Duodenal mucosa (tissue), 2 donors: ENCODE measurements around the gene LRRC56.
"Not testable (repeated sequence)": the region's sequence is repeated elsewhere in the genome, so short reads cannot be mapped to it uniquely, and the experiment has no call there.

Experiments
- H3K27ac ChIP-seq: one replicate; pipeline ENCODE4 v1.7.0; 2013; ENCODE audit warnings: low read depth, low read length
- H3K27me3 ChIP-seq, 2 donors: one replicate each; pipeline ENCODE4 v1.7.0; 2013; ENCODE audit warnings: low read length in 2 of 2, control low read depth in 1 of 2; ENCODE audit not compliant: insufficient read depth in 2 of 2, control insufficient read depth in 1 of 2
- H3K36me3 ChIP-seq, 2 donors: one replicate each; pipeline ENCODE4 v1.7.0; 2013; ENCODE audit warnings: low read length in 2 of 2, control low read depth in 1 of 2; ENCODE audit not compliant: insufficient read depth in 2 of 2, control insufficient read depth in 1 of 2
- H3K4me1 ChIP-seq, 2 donors: one replicate each; pipeline ENCODE4 v1.7.0; 2013; ENCODE audit warnings: low read length in 2 of 2, control low read depth in 1 of 2; ENCODE audit not compliant: insufficient read depth in 2 of 2, control insufficient read depth in 1 of 2
- H3K4me3 ChIP-seq, 2 donors: one replicate each; pipeline ENCODE4 v1.7.0; 2013; ENCODE audit warnings: low read length in 2 of 2, low read depth in 1 of 2
- H3K9ac ChIP-seq, 2 donors: one replicate each; pipeline ENCODE4 v1.7.0; 2013; ENCODE audit warnings: low read length in 2 of 2, low read depth in 1 of 2
- H3K9me3 ChIP-seq, 2 donors: one replicate each; pipeline ENCODE4 v1.7.0; 2013; ENCODE audit warnings: low read length in 2 of 2, control low read depth in 1 of 2; ENCODE audit not compliant: control insufficient read depth in 1 of 2

LRRC56 gene

GRCh38 chr11:568306-569157 lies 31.2 kb downstream of the LRRC56 start:
- Histone ChIP-seq H3K27ac (peak overlapping the region; percentile 70), H3K36me3 (peaks cover 4 to 9% of the 10 kb centered on the region in 2 donors), H3K4me3 (peak overlapping the region; percentile 61 to 70), H3K27me3 (no peaks in the 10 kb centered on the region), H3K9ac (peak overlapping the region; percentile 75 to 85), H3K4me1 (peaks cover 8 to 14% of the 10 kb centered on the region in 2 donors), H3K9me3 (no peaks in the 10 kb centered on the region)

GRCh38 chr11:569158-569885 lies 32.0 kb downstream of the LRRC56 start:
- no peaks in the 10 kb centered on the region for H3K27me3 ChIP-seq
- H3K36me3 ChIP-seq, result peaks cover 0 to 1% of the 10 kb centered on the region in 2 donors
- peak overlapping the region; percentile 75 to 85 for H3K9ac ChIP-seq
- H3K27ac ChIP-seq, result peak overlapping the region; percentile 15
- peak overlapping the region; percentile 61 to 70 for H3K4me3 ChIP-seq
- peaks cover 8 to 14% of the 10 kb centered on the region in 2 donors for H3K4me1 ChIP-seq
- H3K9me3 ChIP-seq, result no peaks in the 10 kb centered on the region

- Histone ChIP-seq H3K4me3 (no peak overlapping the region), H3K36me3 (no peaks in the 10 kb centered on the region), H3K27ac (no peak overlapping the region), H3K9ac (no peak overlapping the region), H3K9me3 (no peaks in the 10 kb centered on the region), H3K27me3 (peaks cover 0 to 7% of the 10 kb centered on the region in 2 donors), H3K4me1 (peaks cover 13 to 23% of the 10 kb centered on the region in 2 donors)
These were observed 34.5 kb downstream of the LRRC56 start for GRCh38 chr11:571802-572185.

GRCh38 chr11:573146-573759 lies 35.9 kb downstream of the LRRC56 start:
- Histone ChIP-seq H3K9ac (no peak overlapping the region), H3K36me3 (no peaks in the 10 kb centered on the region), H3K27ac (no peak overlapping the region), H3K4me1 (peaks cover 25 to 30% of the 10 kb centered on the region in 2 donors), H3K4me3 (no peak overlapping the region), H3K27me3 (peaks cover 0 to 7% of the 10 kb centered on the region in 2 donors), H3K9me3 (no peaks in the 10 kb centered on the region)

GRCh38 chr11:574031-574570 lies 36.8 kb downstream of the LRRC56 start:
- peaks cover 31 to 36% of the 10 kb centered on the region in 2 donors for H3K4me1 ChIP-seq
- not testable (repeated sequence) for H3K27me3 ChIP-seq, H3K36me3 ChIP-seq, H3K9ac ChIP-seq, H3K27ac ChIP-seq, H3K4me3 ChIP-seq, H3K9me3 ChIP-seq

GRCh38 chr11:574632-575312 lies 37.4 kb downstream of the LRRC56 start:
- H3K9me3 ChIP-seq, result no peaks in the 10 kb centered on the region
- H3K4me3 ChIP-seq, result peak overlapping the region; percentile 66 to 69
- H3K27me3 ChIP-seq, result peaks cover 0 to 7% of the 10 kb centered on the region in 2 donors
- no peak overlapping the region for H3K27ac ChIP-seq
- H3K9ac ChIP-seq, result peak overlapping the region; percentile 33 to 54
- H3K36me3 ChIP-seq, result no peaks in the 10 kb centered on the region
- H3K4me1 ChIP-seq, result peaks cover 31 to 38% of the 10 kb centered on the region in 2 donors

GRCh38 chr11:575313-575995 lies 38.1 kb downstream of the LRRC56 start:
- no peak overlapping the region for H3K27ac ChIP-seq
- peaks cover 38 to 45% of the 10 kb centered on the region in 2 donors for H3K4me1 ChIP-seq
- no peaks in the 10 kb centered on the region for H3K9me3 ChIP-seq
- no peaks in the 10 kb centered on the region for H3K36me3 ChIP-seq
- peaks cover 0 to 7% of the 10 kb centered on the region in 2 donors for H3K27me3 ChIP-seq
- H3K4me3 ChIP-seq, result peak overlapping the region; percentile 66 to 69
- peak overlapping the region; percentile 33 to 54 for H3K9ac ChIP-seq

- H3K36me3 ChIP-seq, result no peaks in the 10 kb centered on the region
- peak within 1 kb of the TSS; percentile 97 for H3K27ac ChIP-seq
- H3K4me1 ChIP-seq, result peaks cover 38 to 46% of the 10 kb centered on the region in 2 donors
- H3K9me3 ChIP-seq, result no peaks in the 10 kb centered on the region
- peaks cover 0 to 7% of the 10 kb centered on the region in 2 donors for H3K27me3 ChIP-seq
- H3K4me3 ChIP-seq, result peak within 1 kb of the TSS; percentile 92 to 97
- H3K9ac ChIP-seq, result peak within 1 kb of the TSS; percentile 90 to 91
These were observed 38.9 kb downstream of the LRRC56 start, which contains the start of gene PHRF1 for GRCh38 chr11:575996-576768. TSS of gene PHRF1 (plus strand) at chr11:576470. CDS start at chr11:581513, 5,043 bp downstream.
